Ishikawa (cell line): ENCODE measurements around the gene POLR2E.

ENCODE experiments used
- EGR1 ChIP-seq: IDR thresholded peaks from 2 replicates; pipeline ENCODE4 v1.6.1; 2012
- EP300 ChIP-seq: IDR thresholded peaks from 2 replicates; pipeline ENCODE4 v1.6.1; 2012; ENCODE audit warnings: borderline replicate concordance
- FOXM1 ChIP-seq: IDR thresholded peaks from 2 replicates; pipeline ENCODE4 v1.6.1; 2012; ENCODE audit warnings: low read depth, borderline replicate concordance
- RAD21 ChIP-seq: IDR thresholded peaks from 2 replicates; pipeline ENCODE4 v1.6.1; 2012; ENCODE audit warnings: low read depth
- REST ChIP-seq: IDR thresholded peaks from 2 replicates; pipeline ENCODE4 v1.6.1; 2012; ENCODE audit warnings: low read depth, mild to moderate bottlenecking
- USF1 ChIP-seq: IDR thresholded peaks from 2 replicates; pipeline ENCODE4 v1.6.1; 2012

- TF ChIP-seq EGR1 (no peak), USF1 (no peak), REST (no peak), RAD21 (no peak), EP300 (no peak), FOXM1 (no peak)
Measured at GRCh38 chr19:1073063-1073955, 21.9 kb downstream of the POLR2E start.
